Activated T-cell treated with anti-CD3 and anti-CD28 coated beads, Interleukin-2, amount 50 U/mL, for 4 hours (primary cell): ENCODE data around the gene CNTNAP5. TPM values are rescaled to one million over a fixed set of nuclear protein-coding genes. Genes with fewer than 3 reads are reported as not detected.

Source experiments
- ATAC-seq, 2 donors: fragments of 200-7000 bp; cut with Tn5 transposase; one replicate each; pipeline ENCODE4 v1.10.0; 2021
- DNase-seq: peaks from one replicate; pipeline ENCODE4 v3.0.0-alpha.2; 2020
- H3K27me3 Mint-ChIP-seq: one replicate; pipeline ENCODE4 v1.8.0; 2021; ENCODE audit warnings: low read depth, mixed read lengths
- H3K36me3 Mint-ChIP-seq: one replicate; pipeline ENCODE4 v1.8.0; 2022; ENCODE audit warnings: mixed read lengths; ENCODE audit not compliant: insufficient read depth
- H3K4me1 Mint-ChIP-seq: one replicate; pipeline ENCODE4 v1.8.0; 2021; ENCODE audit warnings: low read depth, mixed read lengths
- H3K4me3 Mint-ChIP-seq: one replicate; pipeline ENCODE4 v1.8.0; 2021; ENCODE audit warnings: mild to moderate bottlenecking, moderate library complexity, mixed read lengths
- H3K9me3 Mint-ChIP-seq: one replicate; pipeline ENCODE4 v1.8.0; 2021; ENCODE audit warnings: mixed read lengths
- total RNA-seq, 3 donors: library from RNA; stranded (reverse); gene quantifications; one replicate each; pipeline ENCODE4 v1.2.1, GENCODE V29; 2021

CNTNAP5 gene
- total RNA-seq, 3 donors from 2014 or later = not detected

- ATAC-seq (no peak), DNase-seq (no peak)
- Mint-ChIP-seq H3K4me3 (no peak overlapping the region), H3K27me3 (no peaks in the 10 kb centered on the region), H3K9me3 (peaks cover 11% of the 10 kb centered on the region), H3K36me3 (no peaks in the 10 kb centered on the region), H3K4me1 (no peaks in the 10 kb centered on the region)
Observed at GRCh38 chr2:124953921-124954320, 928.8 kb downstream of the CNTNAP5 start.

- no peaks in the 10 kb centered on the region for H3K4me1 Mint-ChIP-seq
Observed at GRCh38 chr2:124959581-124959980, 934.5 kb downstream of the CNTNAP5 start.

DNA sequence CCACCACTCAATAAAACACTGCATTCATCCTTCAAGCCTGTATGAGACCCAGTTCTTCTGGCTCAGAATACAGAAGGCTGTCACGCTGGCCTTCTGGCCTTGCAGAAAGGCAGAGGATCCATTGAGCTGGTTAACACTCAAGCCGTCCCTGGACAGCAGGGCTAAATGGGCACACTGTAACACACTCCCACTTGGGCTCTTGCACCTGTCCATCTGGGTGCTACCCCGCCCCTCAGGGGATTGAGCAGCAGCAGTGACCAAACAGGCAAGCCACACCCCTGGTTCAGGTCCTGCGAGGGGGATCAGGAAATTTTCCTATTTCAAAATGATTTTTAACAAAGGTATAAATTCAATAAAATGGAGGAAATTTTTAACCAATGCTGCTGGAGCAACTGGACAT, 936.0 kb downstream of the CNTNAP5 start:
- H3K4me1 Mint-ChIP-seq = no peaks in the 10 kb centered on the region
- DNase-seq (no peak), ATAC-seq (no peak)
- no peaks in the 10 kb centered on the region for H3K36me3 Mint-ChIP-seq
- H3K9me3 Mint-ChIP-seq = peaks cover 4% of the 10 kb centered on the region
- H3K27me3 Mint-ChIP-seq = no peaks in the 10 kb centered on the region
- no peak overlapping the region for H3K4me3 Mint-ChIP-seq

More at GRCh38 chr2:124959581-124959980, 934.5 kb downstream of the CNTNAP5 start:
- Mint-ChIP-seq H3K27me3 (no peaks in the 10 kb centered on the region), H3K36me3 (no peaks in the 10 kb centered on the region), H3K9me3 (peaks cover 7% of the 10 kb centered on the region), H3K4me3 (no peak overlapping the region)
- ATAC-seq (no peak), DNase-seq (no peak)
